ENCODE measurements around the gene FAM149B1. TPM values are rescaled to one million over a fixed set of nuclear protein-coding genes. Genes with fewer than 3 reads are reported as not detected.

The FAM149B1 gene
- total RNA-seq, 1 experiment from 2014 or later: 22.8 TPM

DNA sequence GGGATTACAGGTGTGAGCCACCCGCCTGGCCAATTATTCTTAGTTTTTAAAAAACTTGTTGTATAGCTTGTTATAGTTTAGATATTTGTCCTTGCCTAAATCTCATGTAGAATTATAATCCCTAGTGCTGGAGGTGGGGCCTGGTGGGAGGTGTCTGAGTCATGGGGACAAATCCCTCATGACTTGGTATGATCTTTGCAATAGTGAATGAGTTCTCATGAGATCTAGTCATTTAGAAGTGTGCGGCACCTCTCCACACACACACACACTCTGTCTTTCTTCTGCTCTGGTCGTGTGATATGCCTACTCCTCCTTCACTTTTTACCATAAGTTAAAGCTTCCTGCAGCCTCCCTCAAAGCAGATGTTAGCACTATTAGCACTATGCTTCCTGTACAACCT, 37.2 kb downstream of the FAM149B1 start:
- ChIA-PET CTCF (interaction anchor here (0.7 kb wide), 1 partner anchor 12 kb away, joined by 3 read pairs; no protein-coding TSS in a partner anchor), POLR2A (no interaction called here)
- DNase-seq (ENCODE audit: unreplicated experiment): no peak
- no peak overlapping the region for H3K4me3 Mint-ChIP-seq (ENCODE audit: unreplicated experiment)
- BruUV-seq (replicated peaks): no TSS peak
- no peaks in the 10 kb centered on the region for H3K4me1 Mint-ChIP-seq (ENCODE audit: insufficient read depth, unreplicated experiment)
- peaks cover 8% of the 10 kb centered on the region for H3K9me3 Mint-ChIP-seq (ENCODE audit: unreplicated experiment)
- H3K27me3 Mint-ChIP-seq (ENCODE audit: insufficient read depth, unreplicated experiment): no peaks in the 10 kb centered on the region
- intact Hi-C loops (cut with micrococcal nuclease): no loop called here
- H3K27ac Mint-ChIP-seq (ENCODE audit: low read depth, unreplicated experiment): no peak overlapping the region
- peaks cover 10% of the 10 kb centered on the region for H3K36me3 Mint-ChIP-seq (ENCODE audit: insufficient read depth, unreplicated experiment)
- TF ChIP-seq, protein P1, sequence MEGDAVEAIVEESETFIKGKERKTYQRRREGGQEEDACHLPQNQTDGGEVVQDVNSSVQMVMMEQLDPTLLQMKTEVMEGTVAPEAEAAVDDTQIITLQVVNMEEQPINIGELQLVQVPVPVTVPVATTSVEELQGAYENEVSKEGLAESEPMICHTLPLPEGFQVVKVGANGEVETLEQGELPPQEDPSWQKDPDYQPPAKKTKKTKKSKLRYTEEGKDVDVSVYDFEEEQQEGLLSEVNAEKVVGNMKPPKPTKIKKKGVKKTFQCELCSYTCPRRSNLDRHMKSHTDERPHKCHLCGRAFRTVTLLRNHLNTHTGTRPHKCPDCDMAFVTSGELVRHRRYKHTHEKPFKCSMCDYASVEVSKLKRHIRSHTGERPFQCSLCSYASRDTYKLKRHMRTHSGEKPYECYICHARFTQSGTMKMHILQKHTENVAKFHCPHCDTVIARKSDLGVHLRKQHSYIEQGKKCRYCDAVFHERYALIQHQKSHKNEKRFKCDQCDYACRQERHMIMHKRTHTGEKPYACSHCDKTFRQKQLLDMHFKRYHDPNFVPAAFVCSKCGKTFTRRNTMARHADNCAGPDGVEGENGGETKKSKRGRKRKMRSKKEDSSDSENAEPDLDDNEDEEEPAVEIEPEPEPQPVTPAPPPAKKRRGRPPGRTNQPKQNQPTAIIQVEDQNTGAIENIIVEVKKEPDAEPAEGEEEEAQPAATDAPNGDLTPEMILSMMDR (IDR thresholded peaks at IDR 0.05; ENCODE audit: unreplicated experiment): no peak

DNA sequence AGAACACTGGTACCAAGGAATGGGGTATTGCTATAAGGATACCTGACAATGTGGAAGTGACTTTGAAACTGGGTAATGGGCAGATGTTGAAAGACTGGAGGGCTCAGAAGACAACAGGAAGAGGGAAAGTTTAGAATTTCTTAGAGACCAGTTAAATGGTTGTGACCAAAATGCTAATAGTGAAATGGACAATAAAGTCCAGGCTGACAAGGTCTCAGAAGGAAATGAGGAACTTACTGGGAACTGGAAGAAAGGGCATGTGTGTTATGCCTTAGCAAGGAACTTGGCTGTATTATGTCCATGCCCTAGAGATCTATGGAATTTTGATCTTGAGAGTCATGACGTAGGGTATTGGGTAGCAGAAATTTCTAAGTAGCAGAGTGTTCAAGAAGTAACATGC, 38.0 kb downstream of the FAM149B1 start:
- H3K4me1 Mint-ChIP-seq (ENCODE audit: insufficient read depth, unreplicated experiment): no peaks in the 10 kb centered on the region
- DNase-seq (ENCODE audit: unreplicated experiment): no peak
- TF ChIP-seq, protein P1 (IDR thresholded peaks at IDR 0.05; ENCODE audit: unreplicated experiment): no peak
- CTCF ChIA-PET: no interaction called here
- no TSS peak for BruUV-seq (replicated peaks)
- H3K9me3 Mint-ChIP-seq (ENCODE audit: unreplicated experiment): peaks cover 8% of the 10 kb centered on the region
- no peak overlapping the region for H3K4me3 Mint-ChIP-seq (ENCODE audit: unreplicated experiment)
- no peaks in the 10 kb centered on the region for H3K27me3 Mint-ChIP-seq (ENCODE audit: insufficient read depth, unreplicated experiment)
- peaks cover 16% of the 10 kb centered on the region for H3K36me3 Mint-ChIP-seq (ENCODE audit: insufficient read depth, unreplicated experiment)
- intact Hi-C loops (cut with micrococcal nuclease): no loop called here
- no peak overlapping the region for H3K27ac Mint-ChIP-seq (ENCODE audit: low read depth, unreplicated experiment)
- POLR2A ChIA-PET: no interaction called here

GRCh38 chr10:73206385-73206784, 38.5 kb downstream of the FAM149B1 start:
- DNase-seq (ENCODE audit: unreplicated experiment): no peak
- H3K36me3 Mint-ChIP-seq (ENCODE audit: insufficient read depth, unreplicated experiment): peaks cover 20% of the 10 kb centered on the region
- H3K27me3 Mint-ChIP-seq (ENCODE audit: insufficient read depth, unreplicated experiment): no peaks in the 10 kb centered on the region
- intact Hi-C loops (cut with micrococcal nuclease): no loop called here
- TF ChIP-seq, protein P1 (IDR thresholded peaks at IDR 0.05; ENCODE audit: unreplicated experiment): no peak
- H3K4me1 Mint-ChIP-seq (ENCODE audit: insufficient read depth, unreplicated experiment): no peaks in the 10 kb centered on the region
- CTCF ChIA-PET: no interaction called here
- no peak overlapping the region for H3K4me3 Mint-ChIP-seq (ENCODE audit: unreplicated experiment)
- H3K27ac Mint-ChIP-seq (ENCODE audit: low read depth, unreplicated experiment): no peak overlapping the region
- BruUV-seq (replicated peaks): no TSS peak
- peaks cover 8% of the 10 kb centered on the region for H3K9me3 Mint-ChIP-seq (ENCODE audit: unreplicated experiment)
- POLR2A ChIA-PET: no interaction called here

- Mint-ChIP-seq H3K4me1 (ENCODE audit: insufficient read depth, unreplicated experiment) (no peaks in the 10 kb centered on the region), H3K36me3 (ENCODE audit: insufficient read depth, unreplicated experiment) (peaks cover 19% of the 10 kb centered on the region), H3K27ac (ENCODE audit: low read depth, unreplicated experiment) (no peak overlapping the region), H3K9me3 (ENCODE audit: unreplicated experiment) (peaks cover 8% of the 10 kb centered on the region), H3K4me3 (ENCODE audit: unreplicated experiment) (no peak overlapping the region), H3K27me3 (ENCODE audit: insufficient read depth, unreplicated experiment) (no peaks in the 10 kb centered on the region)
- ChIA-PET POLR2A (no interaction called here), CTCF (no interaction called here)
- intact Hi-C loops (cut with micrococcal nuclease): no loop called here
- BruUV-seq (replicated peaks): no TSS peak
- TF ChIP-seq, protein P1 (IDR thresholded peaks at IDR 0.05; ENCODE audit: unreplicated experiment): no peak
- DNase-seq (ENCODE audit: unreplicated experiment): no peak
Observed at GRCh38 chr10:73207883-73208282, 40.0 kb downstream of the FAM149B1 start.

Measured in MCF 10A (cell line).